GM19455 (cell line): ENCODE data around the gene PLCH2.

Source experiments
- ATAC-seq: cut with Tn5 transposase; IDR thresholded peaks from one replicate; pipeline ENCODE4 v1.9.1; 2021; ENCODE audit not compliant: unreplicated experiment

Gene PLCH2

GRCh38 chr1:2460996-2461751 lies 14.9 kb upstream of the PLCH2 start:
- no peak for ATAC-seq

- no peak for ATAC-seq
Measured at GRCh38 chr1:2462819-2463218, 13.3 kb upstream of the PLCH2 start.

GRCh38 chr1:2463396-2463795 lies 12.7 kb upstream of the PLCH2 start:
- ATAC-seq = no peak

GRCh38 chr1:2465371-2466269 lies 10.5 kb upstream of the PLCH2 start:
- no peak for ATAC-seq

GRCh38 chr1:2466270-2466665 lies 9.8 kb upstream of the PLCH2 start:
- ATAC-seq = no peak

GRCh38 chr1:2466958-2467554 lies 9.0 kb upstream of the PLCH2 start:
- no peak for ATAC-seq

GRCh38 chr1:2468041-2468472 lies 8.0 kb upstream of the PLCH2 start:
- ATAC-seq = no peak

GRCh38 chr1:2468540-2468939 lies 7.5 kb upstream of the PLCH2 start:
- ATAC-seq = no peak

- ATAC-seq = no peak
Measured at GRCh38 chr1:2469103-2469940, 6.8 kb upstream of the PLCH2 start.

- no peak for ATAC-seq
Measured at GRCh38 chr1:2470290-2471158, 5.6 kb upstream of the PLCH2 start.

- no peak for ATAC-seq
Measured at GRCh38 chr1:2471159-2471471, 5.0 kb upstream of the PLCH2 start.

- ATAC-seq = no peak
Measured at GRCh38 chr1:2471587-2472001, 4.5 kb upstream of the PLCH2 start.

GRCh38 chr1:2472109-2472508 lies 4.0 kb upstream of the PLCH2 start:
- no peak for ATAC-seq

GRCh38 chr1:2472561-2473177 lies 3.4 kb upstream of the PLCH2 start:
- ATAC-seq = no peak

GRCh38 chr1:2473198-2473597 lies 2.9 kb upstream of the PLCH2 start:
- no peak for ATAC-seq

- ATAC-seq = no peak
Measured at GRCh38 chr1:2474104-2474844, 1.8 kb upstream of the PLCH2 start.

- ATAC-seq = no peak
Measured at GRCh38 chr1:2474933-2475371, 1.1 kb upstream of the PLCH2 start.

- ATAC-seq = no peak
Measured at GRCh38 chr1:2475571-2475970, 518 bp upstream of the PLCH2 start.

GRCh38 chr1:2477309-2477708 lies 1.2 kb downstream of the PLCH2 start:
- no peak for ATAC-seq
